K562 (cell line): ENCODE measurements around the gene CRB2. TPM values are rescaled to one million over a fixed set of nuclear protein-coding genes. Genes with fewer than 3 reads are reported as not detected.
A peak's percentile ranks its signal among the peaks of the same experiment; 100 is the strongest.

Experiments used
- C11orf30 ChIP-seq: fragments of 450-650 bp; IDR thresholded peaks from 2 replicates; pipeline ENCODE4 v1.6.1; 2016; ENCODE audit warnings: low read depth, mild to moderate bottlenecking
- DMBX1 ChIP-seq: fragments of 250-450 bp; sonication (Bioruptor Pico); IDR thresholded peaks from 2 replicates; pipeline ENCODE4 v1.8.0; 2022; ENCODE audit warnings: inconsistent platforms, mild to moderate bottlenecking, moderate library complexity, borderline replicate concordance
- ESRRA ChIP-seq: fragments of 450-650 bp; IDR thresholded peaks from 2 replicates; pipeline ENCODE4 v1.6.1; 2014; ENCODE audit warnings: low read depth, mild to moderate bottlenecking, moderate library complexity, borderline replicate concordance
- FOSL1 ChIP-seq: fragments of 200-800 bp; sonication (Bioruptor generic); conservative IDR thresholded peaks from 2 replicates; pipeline ENCODE4 v1.6.1; 2016; ENCODE audit warnings: missing genetic modification characterization, missing compliant biosample characterization
- FOXA3 ChIP-seq, 2 experiments: fragments of 450-650 bp in 1 of 2; sonication (generic) in 1 of 2; formaldehyde crosslinking; IDR thresholded peaks in 1 of 2; conservative IDR thresholded peaks in 1 of 2; 2 replicates each; pipeline versions ENCODE4 v1.4.0 to v1.8.0; 2020 to 2022; ENCODE audit warnings: mild to moderate bottlenecking in 2 of 2, missing genetic modification reagents in 1 of 2
- MAFG ChIP-seq: fragments of 450-650 bp; conservative IDR thresholded peaks from 2 replicates; pipeline ENCODE4 v1.6.1; 2016; ENCODE audit warnings: missing genetic modification characterization, missing compliant biosample characterization
- MAZ ChIP-seq, 2 experiments: fragments of 450-650 bp in 1 of 2; sonication (generic) in 1 of 2; formaldehyde crosslinking; IDR thresholded peaks in 1 of 2; conservative IDR thresholded peaks in 1 of 2; 2 replicates each; pipeline versions ENCODE4 v1.4.0 to v1.5.0; 2020; ENCODE audit warnings: mild to moderate bottlenecking in 1 of 2, missing genetic modification reagents in 1 of 2
- NR4A1 ChIP-seq, 2 experiments: fragments of 250-450 bp in 1 of 2; fragments of 450-650 bp in 1 of 2; sonication (Bioruptor Pico) in 1 of 2; IDR thresholded peaks; 2 replicates each; pipeline versions ENCODE4 v1.4.0 to v1.6.1; 2016 to 2020; ENCODE audit warnings: mild to moderate bottlenecking in 2 of 2, missing compliant biosample characterization in 1 of 2, missing genetic modification characterization in 1 of 2, moderate library complexity in 1 of 2
- PHB2 ChIP-seq: fragments of 450-650 bp; IDR thresholded peaks from 2 replicates; pipeline ENCODE4 v1.6.1; 2017; ENCODE audit warnings: low read depth
- POU5F1 ChIP-seq: fragments of 150-350 bp; IDR thresholded peaks from 2 replicates; pipeline ENCODE4 v1.6.1; 2014; ENCODE audit warnings: borderline replicate concordance, low read length, low read depth, mild to moderate bottlenecking; ENCODE audit not compliant: partially characterized antibody
- PTRF ChIP-seq: fragments of 450-650 bp; IDR thresholded peaks from 2 replicates; pipeline ENCODE4 v1.6.1; 2016; ENCODE audit warnings: mild to moderate bottlenecking, missing genetic modification characterization, missing compliant biosample characterization
- SPI1 ChIP-seq: IDR thresholded peaks from 2 replicates; pipeline ENCODE4 v1.6.1; 2011; ENCODE audit warnings: low read depth, low read length, control low read depth, borderline replicate concordance
- STAT5B ChIP-seq: fragments of 250-450 bp; sonication (Bioruptor Pico); IDR thresholded peaks from 2 replicates; pipeline ENCODE4 v1.8.0; 2021; ENCODE audit warnings: mild to moderate bottlenecking, inconsistent platforms
- TBP ChIP-seq: optimal IDR thresholded peaks from 2 replicates; pipeline ENCODE3; 2011; ENCODE audit warnings: low read depth, low read length, improper control_type of control experiment
- TCF3 ChIP-seq: sonication (generic); formaldehyde crosslinking; IDR thresholded peaks from 2 replicates; pipeline ENCODE4 v1.4.0; 2020; ENCODE audit warnings: mild to moderate bottlenecking, missing genetic modification reagents
- XRCC4 ChIP-seq: IDR thresholded peaks from one replicate; pipeline ENCODE4 v1.6.1; 2011; ENCODE audit not compliant: insufficient read depth, insufficient read length; ENCODE audit errors: extremely low read depth
- ZFPM2 ChIP-seq: fragments of 250-450 bp; sonication (Bioruptor Pico); IDR thresholded peaks from 2 replicates; pipeline ENCODE4 v1.5.1; 2022; ENCODE audit warnings: mild to moderate bottlenecking
- ZKSCAN8 ChIP-seq: fragments of 200-800 bp; sonication (Bioruptor generic); IDR thresholded peaks from 2 replicates; pipeline ENCODE4 v1.6.1; 2016; ENCODE audit warnings: missing genetic modification characterization, missing compliant biosample characterization
- ZNF165 ChIP-seq: fragments of 250-450 bp; sonication (Bioruptor Pico); IDR thresholded peaks from 2 replicates; pipeline ENCODE4 v1.4.0; 2020; ENCODE audit warnings: borderline replicate concordance
- ZNF707 ChIP-seq: fragments of 250-450 bp; sonication (Bioruptor Pico); conservative IDR thresholded peaks from 2 replicates; pipeline ENCODE4 v1.8.0; 2022; ENCODE audit warnings: inconsistent platforms, mild to moderate bottlenecking, moderate library complexity
- polyA plus RNA-seq, 8 experiments: library from polyadenylated mRNA; depleted of rRNA in 4 of 8; stranded (reverse) in 5 of 8; unstranded in 3 of 8; fragments of >200 nt; fragmentation: Nextera tagmentation in 2 of 8; fragmentation: Illumina TruSeq in 1 of 8; extraction: Ambion mirVana in 2 of 8; extraction: Trizol in 1 of 8; gene quantifications; 2 replicates each; pipeline versions ENCODE4 v1.2.1 to v1.2.3, GENCODE V29; 2011 to 2014; ENCODE audit warnings: inconsistent platforms in 1 of 8, missing spikeins in 1 of 8
- total RNA-seq, 7 experiments: library from RNA; depleted of rRNA in 6 of 7; stranded (reverse); fragments of >200 nt in 6 of 7; fragmentation: Illumina TruSeq in 2 of 7; extraction: Trizol in 2 of 7; gene quantifications; 2 replicates each; pipeline versions ENCODE4 v1.2.1 to v1.2.3, GENCODE V29; 2011 to 2021; ENCODE audit warnings: low replicate concordance in 1 of 7
- TF ChIP-seq, protein P1 (sequence below): sonication (generic); formaldehyde crosslinking; IDR thresholded peaks from 2 replicates; pipeline ENCODE4 v1.8.0; 2022; ENCODE audit warnings: mild to moderate bottlenecking, low read depth, missing genetic modification reagents
- TF ChIP-seq, protein P2 (sequence below): fragments of 450-650 bp; formaldehyde crosslinking; IDR thresholded peaks from 2 replicates; pipeline ENCODE4 v1.4.0; 2022; ENCODE audit warnings: missing genetic modification characterization
- TF ChIP-seq, protein P3 (sequence below): fragments of 250-450 bp; sonication (Bioruptor Pico); IDR thresholded peaks from 2 replicates; pipeline ENCODE4 v1.5.0; 2021
- TF ChIP-seq, protein P4 (sequence below): IDR thresholded peaks from 3 replicates; pipeline ENCODE4 v1.6.1; 2011; ENCODE audit warnings: borderline replicate concordance, mild to moderate bottlenecking; ENCODE audit not compliant: insufficient read length, insufficient read depth

The CRB2 gene
- total and polyA plus RNA-seq, 9 of the 15 experiments (the other 6 are each of a cell fraction or from before 2014, with no cell fraction given) = 0.13 to 1.2 (median 0.25) TPM; not detected in 2

DNA sequence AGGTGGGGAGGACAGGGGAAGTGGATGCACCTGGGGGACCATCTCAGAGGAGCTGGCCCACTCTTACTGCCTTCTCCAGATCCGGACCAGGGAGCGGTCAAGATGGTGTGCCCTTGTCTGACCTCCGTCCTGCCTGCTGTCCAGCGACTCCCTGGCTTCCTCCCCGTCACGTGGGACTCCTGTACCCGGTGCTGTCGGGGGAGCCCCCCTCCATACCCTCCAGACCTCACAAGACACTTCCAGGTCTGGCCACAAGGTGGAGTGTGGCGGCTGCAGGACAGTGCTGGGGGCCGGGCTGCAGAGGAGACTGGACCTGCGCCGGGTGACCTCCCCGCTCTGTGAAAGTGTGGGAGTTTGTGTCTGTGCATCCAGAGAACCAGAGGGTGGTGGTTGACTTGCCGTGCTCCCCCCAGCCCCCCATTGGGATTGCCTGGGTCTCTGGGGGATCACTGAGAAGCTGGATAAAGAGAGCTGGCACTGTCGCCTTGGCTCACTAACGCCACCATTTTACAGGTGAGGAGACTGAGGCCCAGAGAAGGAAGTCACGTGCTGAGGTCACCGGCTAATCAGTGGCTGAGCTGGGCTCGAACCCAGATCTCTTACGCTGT, 1.9 kb upstream of the CRB2 start (continued):
- TF ChIP-seq, protein P1, sequence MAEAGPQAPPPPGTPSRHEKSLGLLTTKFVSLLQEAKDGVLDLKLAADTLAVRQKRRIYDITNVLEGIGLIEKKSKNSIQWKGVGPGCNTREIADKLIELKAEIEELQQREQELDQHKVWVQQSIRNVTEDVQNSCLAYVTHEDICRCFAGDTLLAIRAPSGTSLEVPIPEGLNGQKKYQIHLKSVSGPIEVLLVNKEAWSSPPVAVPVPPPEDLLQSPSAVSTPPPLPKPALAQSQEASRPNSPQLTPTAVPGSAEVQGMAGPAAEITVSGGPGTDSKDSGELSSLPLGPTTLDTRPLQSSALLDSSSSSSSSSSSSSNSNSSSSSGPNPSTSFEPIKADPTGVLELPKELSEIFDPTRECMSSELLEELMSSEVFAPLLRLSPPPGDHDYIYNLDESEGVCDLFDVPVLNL = no peak
- TF ChIP-seq, protein P2, sequence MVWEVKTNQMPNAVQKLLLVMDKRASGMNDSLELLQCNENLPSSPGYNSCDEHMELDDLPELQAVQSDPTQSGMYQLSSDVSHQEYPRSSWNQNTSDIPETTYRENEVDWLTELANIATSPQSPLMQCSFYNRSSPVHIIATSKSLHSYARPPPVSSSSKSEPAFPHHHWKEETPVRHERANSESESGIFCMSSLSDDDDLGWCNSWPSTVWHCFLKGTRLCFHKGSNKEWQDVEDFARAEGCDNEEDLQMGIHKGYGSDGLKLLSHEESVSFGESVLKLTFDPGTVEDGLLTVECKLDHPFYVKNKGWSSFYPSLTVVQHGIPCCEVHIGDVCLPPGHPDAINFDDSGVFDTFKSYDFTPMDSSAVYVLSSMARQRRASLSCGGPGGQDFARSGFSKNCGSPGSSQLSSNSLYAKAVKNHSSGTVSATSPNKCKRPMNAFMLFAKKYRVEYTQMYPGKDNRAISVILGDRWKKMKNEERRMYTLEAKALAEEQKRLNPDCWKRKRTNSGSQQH (CRISPR knock-in tag) = no peak
- TF ChIP-seq TCF3 (CRISPR knock-in tag) (no peak), ZNF165 (CRISPR knock-in tag) (no peak), C11orf30 (no peak), ZNF707 (CRISPR knock-in tag) (no peak), PHB2 (no peak), MAFG (tag) (no peak), NR4A1 (CRISPR knock-in tag; IDR thresholded peaks at IDR 0.05) (no peak), NR4A1 (tag; IDR thresholded peaks at IDR 0.05) (no peak), SPI1 (no peak), ZKSCAN8 (CRISPR knock-in tag) (no peak), DMBX1 (CRISPR knock-in tag) (no peak), POU5F1 (no peak), FOXA3 (CRISPR knock-in tag; conservative IDR thresholded peaks at IDR 0.05 in 1 of 2, IDR thresholded peaks at IDR 0.05 in 1 of 2) (peak in 1 of 2 experiments; percentile 27; a peak in 1 of 4 replicates), ZFPM2 (no peak), ESRRA (peak; percentile 77), PTRF (tag) (no peak), STAT5B (CRISPR knock-in tag) (no peak), MAZ (CRISPR knock-in tag; conservative IDR thresholded peaks at IDR 0.05 in 1 of 2, IDR thresholded peaks at IDR 0.05 in 1 of 2) (peak; percentile 85 to 90), FOSL1 (no peak), TBP (no peak), XRCC4 (no peak)
- TF ChIP-seq, protein P3, sequence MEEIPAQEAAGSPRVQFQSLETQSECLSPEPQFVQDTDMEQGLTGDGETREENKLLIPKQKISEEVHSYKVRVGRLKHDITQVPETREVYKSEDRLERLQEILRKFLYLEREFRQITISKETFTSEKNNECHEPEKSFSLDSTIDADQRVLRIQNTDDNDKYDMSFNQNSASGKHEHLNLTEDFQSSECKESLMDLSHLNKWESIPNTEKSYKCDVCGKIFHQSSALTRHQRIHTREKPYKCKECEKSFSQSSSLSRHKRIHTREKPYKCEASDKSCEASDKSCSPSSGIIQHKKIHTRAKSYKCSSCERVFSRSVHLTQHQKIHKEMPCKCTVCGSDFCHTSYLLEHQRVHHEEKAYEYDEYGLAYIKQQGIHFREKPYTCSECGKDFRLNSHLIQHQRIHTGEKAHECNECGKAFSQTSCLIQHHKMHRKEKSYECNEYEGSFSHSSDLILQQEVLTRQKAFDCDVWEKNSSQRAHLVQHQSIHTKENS = no peak
- TF ChIP-seq, protein P4, sequence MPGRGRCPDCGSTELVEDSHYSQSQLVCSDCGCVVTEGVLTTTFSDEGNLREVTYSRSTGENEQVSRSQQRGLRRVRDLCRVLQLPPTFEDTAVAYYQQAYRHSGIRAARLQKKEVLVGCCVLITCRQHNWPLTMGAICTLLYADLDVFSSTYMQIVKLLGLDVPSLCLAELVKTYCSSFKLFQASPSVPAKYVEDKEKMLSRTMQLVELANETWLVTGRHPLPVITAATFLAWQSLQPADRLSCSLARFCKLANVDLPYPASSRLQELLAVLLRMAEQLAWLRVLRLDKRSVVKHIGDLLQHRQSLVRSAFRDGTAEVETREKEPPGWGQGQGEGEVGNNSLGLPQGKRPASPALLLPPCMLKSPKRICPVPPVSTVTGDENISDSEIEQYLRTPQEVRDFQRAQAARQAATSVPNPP = no peak
